ENCODE measurements around the gene TSPAN14.
"Not testable (repeated sequence)": the region's sequence is repeated elsewhere in the genome, so short reads cannot be mapped to it uniquely, and the experiment has no call there.

The TSPAN14 gene

GRCh38 chr10:80413271-80413996 lies 40.7 kb upstream of the TSPAN14 start:
- no peak for DNase-seq (ENCODE audit: low spot score)
- in situ Hi-C loops (cut with MboI; ENCODE audit: low pct_unique_long_range_greater_than_20kb, low sequenced_read_pairs, unreplicated experiment) = no loop called here
- no peak for TF ChIP-seq CTCF (IDR thresholded peaks at IDR 0.05; ENCODE audit: extremely low read depth, insufficient read depth, missing control alignments)

GRCh38 chr10:80414142-80414895 lies 39.8 kb upstream of the TSPAN14 start:
- no peak for TF ChIP-seq CTCF (IDR thresholded peaks at IDR 0.05; ENCODE audit: extremely low read depth, insufficient read depth, missing control alignments)
- DNase-seq (ENCODE audit: low spot score) = no peak
- in situ Hi-C loops (cut with MboI; ENCODE audit: low pct_unique_long_range_greater_than_20kb, low sequenced_read_pairs, unreplicated experiment) = no loop called here

- in situ Hi-C loops (cut with MboI; ENCODE audit: low pct_unique_long_range_greater_than_20kb, low sequenced_read_pairs, unreplicated experiment) = no loop called here
- TF ChIP-seq CTCF (IDR thresholded peaks at IDR 0.05; ENCODE audit: extremely low read depth, insufficient read depth, missing control alignments) = no peak
- no peak for DNase-seq (ENCODE audit: low spot score)
Measured at GRCh38 chr10:80415734-80416478, 38.2 kb upstream of the TSPAN14 start.

GRCh38 chr10:80416479-80417098 lies 37.5 kb upstream of the TSPAN14 start:
- in situ Hi-C loops (cut with MboI; ENCODE audit: low pct_unique_long_range_greater_than_20kb, low sequenced_read_pairs, unreplicated experiment) = no loop called here
- no peak for TF ChIP-seq CTCF (IDR thresholded peaks at IDR 0.05; ENCODE audit: extremely low read depth, insufficient read depth, missing control alignments)
- no peak for DNase-seq (ENCODE audit: low spot score)

- DNase-seq (ENCODE audit: low spot score); in situ Hi-C loops (cut with MboI; ENCODE audit: low pct_unique_long_range_greater_than_20kb, low sequenced_read_pairs, unreplicated experiment): not testable (repeated sequence)
Measured at GRCh38 chr10:80417256-80417655, 36.9 kb upstream of the TSPAN14 start.

GRCh38 chr10:80421050-80421706 lies 32.9 kb upstream of the TSPAN14 start:
- TF ChIP-seq CTCF (IDR thresholded peaks at IDR 0.05; ENCODE audit: extremely low read depth, insufficient read depth, missing control alignments) = no peak
- in situ Hi-C loops (cut with MboI; ENCODE audit: low pct_unique_long_range_greater_than_20kb, low sequenced_read_pairs, unreplicated experiment) = no loop called here
- DNase-seq (ENCODE audit: low spot score) = no peak
